Measurements from ENCODE around the gene WDR83.
"Not testable (repeated sequence)": the region's sequence is repeated elsewhere in the genome, so short reads cannot be mapped to it uniquely, and the experiment has no call there.

The WDR83 gene

GRCh38 chr19:12687496-12688196 is 21.0 kb downstream of the WDR83 start, which contains the start of gene GNG14:
Gene GNG14 (plus strand): TSS chr19:12687998. CDS start chr19:12688049, 51 bp downstream.
- no peak for DNase-seq

GRCh38 chr19:12689012-12689411 is 22.4 kb downstream of the WDR83 start:
- DNase-seq = no peak

- DNase-seq = no peak
Measured at GRCh38 chr19:12689581-12690216, 23.1 kb downstream of the WDR83 start.

- DNase-seq = no peak
Measured at GRCh38 chr19:12692960-12693359, 26.4 kb downstream of the WDR83 start.

GRCh38 chr19:12694641-12695040 is 28.0 kb downstream of the WDR83 start:
- no peak for DNase-seq

GRCh38 chr19:12695096-12695495 is 28.5 kb downstream of the WDR83 start:
- no peak for DNase-seq

- DNase-seq = no peak
Measured at GRCh38 chr19:12695514-12695913, 28.9 kb downstream of the WDR83 start.

- no peak for DNase-seq
Measured at GRCh38 chr19:12695997-12696365, 29.4 kb downstream of the WDR83 start.

GRCh38 chr19:12696366-12697335 is 30.0 kb downstream of the WDR83 start, which contains the start of gene FBXW9:
Gene FBXW9 (minus strand): TSS chr19:12696631. CDS start chr19:12696581, 50 bp downstream.
- DNase-seq = peak; percentile 95

GRCh38 chr19:12697425-12697824 is 30.8 kb downstream of the WDR83 start:
- not testable (repeated sequence) for DNase-seq

GRCh38 chr19:12698138-12698537 is 31.5 kb downstream of the WDR83 start:
- no peak for DNase-seq

GRCh38 chr19:12701596-12702282 is 35.1 kb downstream of the WDR83 start:
- DNase-seq = no peak

- peak; percentile 54 for DNase-seq
Measured at GRCh38 chr19:12703046-12703445, 36.4 kb downstream of the WDR83 start.

- no peak for DNase-seq
Measured at GRCh38 chr19:12705169-12705568, 38.6 kb downstream of the WDR83 start.

- DNase-seq = no peak
Measured at GRCh38 chr19:12705654-12706331, 39.2 kb downstream of the WDR83 start.

GRCh38 chr19:12706332-12706718 is 39.7 kb downstream of the WDR83 start:
- no peak for DNase-seq

GRCh38 chr19:12708641-12709040 is 42.0 kb downstream of the WDR83 start:
- no peak for DNase-seq

GRCh38 chr19:12711187-12711586 is 44.6 kb downstream of the WDR83 start:
- no peak for DNase-seq

GRCh38 chr19:12712077-12712476 is 45.5 kb downstream of the WDR83 start:
- not testable (repeated sequence) for DNase-seq

GRCh38 chr19:12713304-12713703 is 46.7 kb downstream of the WDR83 start:
- DNase-seq = not testable (repeated sequence)

GRCh38 chr19:12715102-12715501 is 48.5 kb downstream of the WDR83 start:
- no peak for DNase-seq

- DNase-seq = no peak
Measured at GRCh38 chr19:12715929-12716328, 49.3 kb downstream of the WDR83 start.
